Stimulated activated CD4-positive, alpha-beta T cell treated with anti-CD3 and anti-CD28 coated beads, Interleukin-2, amount 100 ng/mL, for 4 hours (primary cell): ENCODE results near the gene SSR1.
"Not testable (repeated sequence)": the region's sequence is repeated elsewhere in the genome, so short reads cannot be mapped to it uniquely, and the experiment has no call there.

Experiments
- DNase-seq: peaks from one replicate; pipeline ENCODE4 v3.0.0-alpha.2; 2020; ENCODE audit warnings: low read depth

The SSR1 gene

GRCh38 chr6:7317538-7317937, 4.5 kb upstream of the SSR1 start:
- DNase-seq, result no peak

- DNase-seq, result no peak
Observed at GRCh38 chr6:7316658-7317533, 3.9 kb upstream of the SSR1 start.

GRCh38 chr6:7315948-7316365, 3.0 kb upstream of the SSR1 start:
- DNase-seq, result no peak

- not testable (repeated sequence) for DNase-seq
Observed at GRCh38 chr6:7315087-7315947, 2.3 kb upstream of the SSR1 start.

GRCh38 chr6:7314414-7314813, 1.4 kb upstream of the SSR1 start:
- no peak for DNase-seq

GRCh38 chr6:7313505-7314165, 636 bp upstream of the SSR1 start:
- DNase-seq, result no peak

- DNase-seq, result no peak
Observed at GRCh38 chr6:7311917-7312615, 933 bp downstream of the SSR1 start.

GRCh38 chr6:7311176-7311575, 1.8 kb downstream of the SSR1 start:
- DNase-seq, result no peak

GRCh38 chr6:7309050-7309449, 3.9 kb downstream of the SSR1 start:
- no peak for DNase-seq

- no peak for DNase-seq
Observed at GRCh38 chr6:7307533-7307932, 5.5 kb downstream of the SSR1 start.

GRCh38 chr6:7304821-7305220, 8.2 kb downstream of the SSR1 start:
- DNase-seq, result no peak

- no peak for DNase-seq
Observed at GRCh38 chr6:7301702-7302101, 11.3 kb downstream of the SSR1 start.

- no peak for DNase-seq
Observed at GRCh38 chr6:7300926-7301325, 12.1 kb downstream of the SSR1 start.

GRCh38 chr6:7298113-7298512, 14.9 kb downstream of the SSR1 start:
- DNase-seq, result no peak

- no peak for DNase-seq
Observed at GRCh38 chr6:7296602-7297001, 16.4 kb downstream of the SSR1 start.

- no peak for DNase-seq
Observed at GRCh38 chr6:7295916-7296315, 17.1 kb downstream of the SSR1 start.

- DNase-seq, result no peak
Observed at GRCh38 chr6:7292596-7293255, 20.3 kb downstream of the SSR1 start.

- no peak for DNase-seq
Observed at GRCh38 chr6:7290079-7290478, 22.9 kb downstream of the SSR1 start.

GRCh38 chr6:7285416-7285815, 27.6 kb downstream of the SSR1 start:
- DNase-seq, result no peak

GRCh38 chr6:7283676-7284075, 29.3 kb downstream of the SSR1 start:
- no peak for DNase-seq
